DOHH2 (cell line): ENCODE results near the gene CORO2B.

Source experiments
- H3F3A ChIP-seq: fragments of 200-600 bp; sonication (generic), shearing (Covaris generic); 2 replicates; pipeline ENCODE4 v1.6.0; 2016; ENCODE audit warnings: antibody characterized with exemption, mild to moderate bottlenecking; ENCODE audit not compliant: control insufficient read depth, insufficient read depth
- H3K27ac ChIP-seq: fragments of 200-600 bp; sonication (generic); 2 replicates; pipeline ENCODE4 v1.5.1; 2014; ENCODE audit warnings: low read depth, mild to moderate bottlenecking, low read length, moderate library complexity
- H3K27me3 ChIP-seq: fragments of 200-600 bp; sonication (generic); 2 replicates; pipeline ENCODE4 v1.6.1; 2014; ENCODE audit warnings: mild to moderate bottlenecking, low read length, mixed read lengths; ENCODE audit not compliant: control insufficient read depth
- H3K36me3 ChIP-seq: fragments of 200-600 bp; sonication (generic); 2 replicates; pipeline ENCODE4 v1.6.1; 2014; ENCODE audit warnings: mild to moderate bottlenecking, low read length, moderate library complexity, mixed read lengths; ENCODE audit not compliant: control insufficient read depth
- H3K4me1 ChIP-seq: fragments of 200-600 bp; sonication (generic); 2 replicates; pipeline ENCODE4 v1.6.1; 2014; ENCODE audit warnings: mild to moderate bottlenecking, low read length, mixed read lengths; ENCODE audit not compliant: control insufficient read depth
- H3K4me2 ChIP-seq: fragments of 200-600 bp; sonication (generic); 2 replicates; pipeline ENCODE4 v1.6.0; 2014; ENCODE audit warnings: mild to moderate bottlenecking, low read length, moderate library complexity
- H3K4me3 ChIP-seq: fragments of 200-600 bp; sonication (generic); 2 replicates; pipeline ENCODE4 v1.5.1; 2014; ENCODE audit warnings: mild to moderate bottlenecking, low read length, mixed read lengths
- H3K79me2 ChIP-seq: fragments of 200-600 bp; sonication (generic); 2 replicates; pipeline ENCODE4 v1.6.1; 2014; ENCODE audit warnings: mild to moderate bottlenecking, low read length, mixed read lengths; ENCODE audit not compliant: control insufficient read depth
- H3K9me2 ChIP-seq: fragments of 200-600 bp; sonication (generic); replicated peaks from 2 replicates; pipeline ENCODE4 v1.6.1; 2014; ENCODE audit warnings: mild to moderate bottlenecking, low read length, mixed read lengths; ENCODE audit not compliant: control insufficient read depth
- H3K9me3 ChIP-seq: fragments of 200-600 bp; sonication (generic); 2 replicates; pipeline ENCODE4 v1.6.1; 2014; ENCODE audit warnings: antibody characterized with exemption, low read length, mixed read lengths; ENCODE audit not compliant: control insufficient read depth, insufficient read depth
- H4K20me1 ChIP-seq: fragments of 200-600 bp; sonication (generic); 2 replicates; pipeline ENCODE4 v1.6.0; 2014; ENCODE audit warnings: low read depth, mild to moderate bottlenecking, antibody characterized with exemption, low read length, moderate library complexity; ENCODE audit not compliant: control insufficient read depth, insufficient read depth
- CTCF ChIP-seq: fragments of 200-600 bp; sonication (generic); IDR thresholded peaks from one replicate; pipeline ENCODE4 v1.5.1; 2014; ENCODE audit warnings: antibody characterized with exemption, mild to moderate bottlenecking, low read depth, low read length; ENCODE audit not compliant: poor library complexity, severe bottlenecking
- EZH2phosphoT487 ChIP-seq: fragments of 200-600 bp; sonication (generic); IDR thresholded peaks from 2 replicates; pipeline ENCODE4 v1.6.1; 2017; ENCODE audit warnings: borderline replicate concordance, mild to moderate bottlenecking, antibody characterized with exemption, low read length, moderate library complexity, mixed read lengths

CORO2B gene

DNA sequence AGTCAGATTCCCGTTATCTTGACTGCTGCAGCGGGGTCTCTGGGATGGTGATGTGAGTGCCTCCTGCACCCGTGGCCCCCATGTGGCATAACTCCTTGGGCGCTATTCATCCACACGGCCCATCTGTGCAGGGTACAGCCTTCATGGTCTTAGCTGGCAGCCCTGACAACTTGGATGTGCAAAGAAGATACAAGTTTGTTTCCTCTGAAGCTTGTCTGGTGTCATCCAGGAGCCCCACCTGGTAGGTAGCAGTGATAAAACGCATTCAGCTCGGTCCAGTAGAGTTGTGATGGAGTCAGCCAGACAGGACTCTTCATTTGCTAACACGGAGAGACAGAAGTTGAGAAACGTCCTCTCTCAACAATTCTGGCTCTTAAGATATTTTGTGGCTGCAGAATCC is 53.3 kb downstream of the CORO2B start:
- Histone ChIP-seq H3K4me1 (peaks cover 84% of the 10 kb centered on the region), H3K79me2 (no peaks in the 10 kb centered on the region), H3F3A (no peaks in the 10 kb centered on the region), H3K4me3 (peak overlapping the region; percentile 49), H3K36me3 (no peaks in the 10 kb centered on the region), H3K9me3 (no peaks in the 10 kb centered on the region), H3K27ac (peak overlapping the region; percentile 45), H3K4me2 (peak overlapping the region; percentile 60), H3K27me3 (peaks cover 13% of the 10 kb centered on the region; the same call in 1 of the 2 replicates), H4K20me1 (no peaks in the 10 kb centered on the region), H3K9me2 (no peaks in the 10 kb centered on the region)
- no peak for TF ChIP-seq EZH2phosphoT487
- TF ChIP-seq CTCF = no peak

DNA sequence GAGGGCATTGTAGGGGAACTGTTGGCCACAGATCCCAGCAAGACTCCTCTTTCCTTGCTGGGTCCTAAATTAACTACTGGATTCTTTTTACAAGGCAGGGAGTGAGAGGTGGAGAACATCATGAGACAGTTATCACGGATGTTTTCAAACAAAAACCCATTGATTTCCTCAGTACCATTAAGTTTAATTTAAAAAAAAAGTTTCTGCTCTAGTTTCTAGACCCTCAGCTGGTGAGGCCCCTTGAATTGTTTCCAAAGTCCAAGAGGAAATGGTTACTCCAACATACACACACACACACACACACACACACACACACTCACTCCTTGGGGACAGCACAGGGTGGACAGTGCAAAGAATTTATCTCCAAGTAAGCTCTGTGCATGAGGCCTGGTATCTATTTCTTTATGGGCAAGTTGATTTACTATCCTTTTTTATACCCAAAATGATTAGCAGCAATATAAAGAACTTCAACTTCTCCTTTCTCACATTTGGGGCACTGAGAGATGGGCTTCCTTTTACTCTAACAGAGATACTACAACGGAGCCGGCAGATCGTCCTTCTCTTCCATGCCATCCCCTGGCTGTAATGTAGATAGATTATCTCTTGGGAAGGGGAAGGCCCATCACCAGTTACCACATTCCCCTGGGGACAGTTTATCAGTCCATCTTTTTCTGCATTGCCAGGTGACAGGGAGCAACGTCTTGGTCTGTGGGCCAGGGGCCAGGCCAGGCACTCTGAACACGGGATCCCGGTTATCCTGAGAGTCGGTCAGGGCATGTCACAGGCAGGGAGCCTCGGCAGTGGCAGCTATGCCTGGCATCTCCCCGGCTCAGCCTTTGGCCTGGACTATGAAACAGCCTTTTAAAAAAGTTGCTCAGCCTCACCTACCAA is 54.7 kb downstream of the CORO2B start:
- peak overlapping the region; percentile 60 for H3K4me2 ChIP-seq
- TF ChIP-seq CTCF (no peak), EZH2phosphoT487 (no peak)
- no peaks in the 10 kb centered on the region for H4K20me1 ChIP-seq
- peak overlapping the region; percentile 49 for H3K4me3 ChIP-seq
- H3K9me3 ChIP-seq = no peaks in the 10 kb centered on the region
- no peaks in the 10 kb centered on the region for H3K9me2 ChIP-seq
- peaks cover 10% of the 10 kb centered on the region; the same call in 1 of the 2 replicates for H3K27me3 ChIP-seq
- peaks cover 80% of the 10 kb centered on the region for H3K4me1 ChIP-seq
- no peaks in the 10 kb centered on the region for H3F3A ChIP-seq
- no peaks in the 10 kb centered on the region for H3K79me2 ChIP-seq
- no peak overlapping the region for H3K27ac ChIP-seq
- H3K36me3 ChIP-seq = no peaks in the 10 kb centered on the region

DNA sequence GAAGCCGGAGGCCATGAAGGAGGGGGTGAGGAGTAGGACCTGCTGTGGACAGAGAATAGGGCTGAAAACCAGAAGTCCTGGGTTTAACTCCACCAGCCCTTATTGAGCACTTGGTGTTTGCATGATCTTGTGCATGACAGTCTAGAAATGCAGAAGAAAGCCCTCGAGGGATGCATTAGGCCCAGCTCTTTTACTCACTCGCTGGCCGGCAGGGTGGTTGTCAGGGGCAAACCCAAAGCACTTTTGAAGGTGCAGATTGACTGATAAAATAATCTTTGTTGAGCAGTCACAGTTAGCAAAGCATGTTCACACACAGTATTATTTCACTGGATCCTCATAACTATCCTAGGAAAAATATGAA is 55.3 kb downstream of the CORO2B start:
- TF ChIP-seq CTCF (no peak), EZH2phosphoT487 (no peak)
- Histone ChIP-seq H3K27me3 (0 out of 2 replicates have a peak, but pooled peaks cover 3% of the 10 kb centered on the region), H3K79me2 (no peaks in the 10 kb centered on the region), H4K20me1 (no peaks in the 10 kb centered on the region), H3F3A (no peaks in the 10 kb centered on the region), H3K4me2 (peak overlapping the region; percentile 60), H3K9me2 (no peaks in the 10 kb centered on the region), H3K36me3 (no peaks in the 10 kb centered on the region), H3K4me1 (peaks cover 80% of the 10 kb centered on the region), H3K9me3 (no peaks in the 10 kb centered on the region), H3K4me3 (peak overlapping the region; percentile 49), H3K27ac (0 out of 2 replicates have a peak overlapping the region, but pooled peaks have one; percentile 15)
